HCT116 (cell line): ENCODE measurements around the gene CYP2A6. TPM values are rescaled to one million over a fixed set of nuclear protein-coding genes. Genes with fewer than 3 reads are reported as not detected.

Experiments
- ATAC-seq: fragments of 200-7000 bp; cut with Tn5 transposase; 2 replicates; pipeline ENCODE4 v1.9.1; 2020; ENCODE audit warnings: mild to moderate bottlenecking, moderate library complexity
- BruUV-seq: library from RNA; stranded (reverse); fragments of 400-500 nt; replicated peaks from 2 replicates; lab custom pipeline; 2021; lab: Mats Ljungman, UMichigan
- CTCF ChIA-PET: fragments of 300-600 bp; sonication (Branson Sonifier 250); formaldehyde crosslinking; loops from one replicate; lab custom pipeline; 2021; ENCODE audit warnings: antibody characterized with exemption; lab: Charles Lee
- POLR2A ChIA-PET: fragments of 300-600, 350-600 bp; sonication (Branson Sonifier 250); formaldehyde crosslinking; loops from one replicate; lab custom pipeline; 2021; ENCODE audit warnings: antibody characterized with exemption; lab: Charles Lee
- RAD21 ChIA-PET, 2 experiments: fragments of 300-600 bp; sonication (Branson Sonifier 250); formaldehyde crosslinking; loops; one replicate each; lab custom pipeline; 2023; ENCODE audit warnings: low total read pairs in 2 of 2; ENCODE audit not compliant: uncharacterized antibody in 2 of 2, unreplicated experiment in 2 of 2, low non-redundant PET in 1 of 2; lab: Charles Lee
- DNase-seq: peaks from one replicate; pipeline ENCODE4 v3.0.0-alpha.2; 2010; ENCODE audit warnings: low read depth, low spot score
- H2AFZ ChIP-seq: fragments of 200-600 bp; shearing (Covaris generic), sonication (generic); 2 replicates; pipeline ENCODE4 v1.6.1; 2017; ENCODE audit warnings: low read depth, mixed run types, mixed read lengths, antibody characterized with exemption, low read length; ENCODE audit not compliant: poor library complexity, severe bottlenecking
- H3K27ac ChIP-seq: 2 replicates; pipeline ENCODE4 v1.5.1; 2012; ENCODE audit warnings: low read depth, low read length
- H3K27me3 ChIP-seq: fragments of 200-600 bp; sonication (generic); 2 replicates; pipeline ENCODE4 v1.6.1; 2016; ENCODE audit warnings: mixed run types, low read length, mixed read lengths; ENCODE audit not compliant: insufficient read depth
- H3K36me3 ChIP-seq, 2 experiments: fragments of 200-500 bp in 1 of 2; fragments of 200-600 bp in 1 of 2; sonication (Bioruptor generic) in 1 of 2; sonication (generic) in 1 of 2; 2 replicates each; pipeline versions ENCODE4 v1.5.1 to v1.6.1; 2014 to 2016; ENCODE audit warnings: low read length in 2 of 2, inconsistent platforms in 1 of 2, mixed read lengths in 1 of 2, mixed run types in 1 of 2; ENCODE audit not compliant: insufficient read depth in 2 of 2, control insufficient read depth in 1 of 2
- H3K4me1 ChIP-seq, 2 experiments: fragments of 200-600 bp in 1 of 2; sonication (generic) in 1 of 2; 2 replicates each; pipeline versions ENCODE4 v1.5.1 to v1.6.1; 2012 to 2017; ENCODE audit warnings: low read length in 2 of 2, inconsistent platforms in 1 of 2, mild to moderate bottlenecking in 1 of 2, mixed read lengths in 1 of 2, mixed run types in 1 of 2, moderate library complexity in 1 of 2; ENCODE audit not compliant: insufficient read depth in 2 of 2, control insufficient read depth in 1 of 2
- H3K4me2 ChIP-seq: fragments of 200-600 bp; sonication (generic); 2 replicates; pipeline ENCODE4 v1.6.1; 2017; ENCODE audit warnings: mixed run types, low read length, mixed read lengths
- H3K4me3 ChIP-seq, 2 experiments: fragments of 200-600 bp in 1 of 2; sonication (generic) in 1 of 2; replicated peaks in 1 of 2; 2 replicates each; pipeline ENCODE4 v1.5.1; 2011 to 2016; ENCODE audit warnings: low read length in 2 of 2, control low read depth in 1 of 2, low read depth in 1 of 2, mild to moderate bottlenecking in 1 of 2, mixed read lengths in 1 of 2, mixed run types in 1 of 2
- H3K79me2 ChIP-seq: fragments of 200-600 bp; sonication (generic); 2 replicates; pipeline ENCODE4 v1.6.1; 2017; ENCODE audit warnings: mild to moderate bottlenecking, mixed run types, low read length, moderate library complexity, mixed read lengths; ENCODE audit not compliant: insufficient read depth
- H3K9ac ChIP-seq: fragments of 200-600 bp; sonication (generic); 2 replicates; pipeline ENCODE4 v1.6.1; 2016; ENCODE audit warnings: low read length, mixed read lengths
- H3K9me2 ChIP-seq: fragments of 200-600 bp; sonication (generic), shearing (Covaris generic); 2 replicates; pipeline ENCODE4 v1.6.1; 2017; ENCODE audit warnings: mixed run types, mild to moderate bottlenecking, moderate library complexity; ENCODE audit not compliant: insufficient read depth
- H3K9me3 ChIP-seq, 2 experiments: fragments of 200-500 bp in 1 of 2; fragments of 200-600 bp in 1 of 2; sonication (Bioruptor generic) in 1 of 2; sonication (generic) in 1 of 2; 2 replicates each; pipeline ENCODE4 v1.6.1; 2014 to 2017; ENCODE audit warnings: low read length in 2 of 2, mixed read lengths in 2 of 2, inconsistent platforms in 1 of 2, low read depth in 1 of 2, mild to moderate bottlenecking in 1 of 2, mixed run types in 1 of 2, moderate library complexity in 1 of 2; ENCODE audit not compliant: control insufficient read depth in 1 of 2, insufficient read depth in 1 of 2
- H4K20me1 ChIP-seq: fragments of 200-600 bp; sonication (generic), shearing (Covaris generic); 2 replicates; pipeline ENCODE4 v1.6.1; 2017; ENCODE audit warnings: mixed run types, mild to moderate bottlenecking, moderate library complexity; ENCODE audit not compliant: insufficient read depth
- EGR1 ChIP-seq: IDR thresholded peaks from 2 replicates; pipeline ENCODE4 v1.6.1; 2012; ENCODE audit warnings: low read depth
- ELF1 ChIP-seq: IDR thresholded peaks from 2 replicates; pipeline ENCODE4 v1.6.1; 2012; ENCODE audit warnings: low read depth, borderline replicate concordance
- EZH2phosphoT487 ChIP-seq: fragments of 200-600 bp; IDR thresholded peaks from 2 replicates; pipeline ENCODE4 v1.6.1; 2018; ENCODE audit warnings: antibody characterized with exemption, borderline replicate concordance
- FOSL1 ChIP-seq: IDR thresholded peaks from 2 replicates; pipeline ENCODE4 v1.6.1; 2012; ENCODE audit warnings: low read depth
- JUND ChIP-seq: IDR thresholded peaks from 2 replicates; pipeline ENCODE4 v1.6.1; 2012
- POLR2AphosphoS5 ChIP-seq: IDR thresholded peaks from 2 replicates; pipeline ENCODE4 v1.6.1; 2011; ENCODE audit warnings: mild to moderate bottlenecking, low read depth, low read length, moderate library complexity
- RAD21 ChIP-seq: IDR thresholded peaks from 2 replicates; pipeline ENCODE4 v1.6.1; 2012; ENCODE audit warnings: low read depth, mild to moderate bottlenecking
- SIN3A ChIP-seq: IDR thresholded peaks from 2 replicates; pipeline ENCODE4 v1.6.1; 2012; ENCODE audit warnings: low read depth
- SP1 ChIP-seq: IDR thresholded peaks from 2 replicates; pipeline ENCODE4 v1.6.1; 2012; ENCODE audit warnings: low read depth
- SRF ChIP-seq: IDR thresholded peaks from 2 replicates; pipeline ENCODE4 v1.6.1; 2012; ENCODE audit warnings: low read depth
- TCF7L2 ChIP-seq: IDR thresholded peaks from 2 replicates; pipeline ENCODE4 v1.7.0; 2011; ENCODE audit warnings: borderline replicate concordance, inconsistent platforms; ENCODE audit not compliant: insufficient read depth, insufficient read length; ENCODE audit errors: extremely low read depth
- ZFX ChIP-seq: fragments of 450-650 bp; IDR thresholded peaks from 2 replicates; pipeline ENCODE4 v1.6.1; 2017
- ZNF274 ChIP-seq: fragments of 200-500 bp; sonication (Bioruptor generic); IDR thresholded peaks from 2 replicates; pipeline ENCODE4 v1.6.1; 2014; ENCODE audit warnings: mild to moderate bottlenecking, low read depth, low read length, inconsistent platforms
- intact Hi-C: fragments of 100-400 bp; cut with micrococcal nuclease; formaldehyde crosslinking; loops from 2 replicates; pipeline ENCODE4 v1.10.0; 2022
- total RNA-seq: library from RNA; stranded (reverse); gene quantifications from one replicate; pipeline ENCODE4 v1.2.1, GENCODE V29; 2021; ENCODE audit not compliant: unreplicated experiment
- TF ChIP-seq, protein P1 (sequence below): IDR thresholded peaks from 2 replicates; pipeline ENCODE4 v1.6.1; 2012
- TF ChIP-seq, protein P2 (sequence below): IDR thresholded peaks from 2 replicates; pipeline ENCODE4 v1.6.1; 2012
- TF ChIP-seq, protein P3 (sequence below): IDR thresholded peaks from 2 replicates; pipeline ENCODE4 v1.6.1; 2012; ENCODE audit warnings: low read depth
- TF ChIP-seq, protein P4 (sequence below), 3 experiments: fragments of 200-600 bp in 1 of 3; sonication (generic) in 1 of 3; IDR thresholded peaks in 2 of 3; conservative IDR thresholded peaks in 1 of 3; 2 replicates each; pipeline ENCODE4 v1.5.1; 2012 to 2017; ENCODE audit warnings: low read depth in 2 of 3, low read length in 2 of 3, antibody characterized with exemption in 1 of 3, borderline replicate concordance in 1 of 3, control low read depth in 1 of 3, mild to moderate bottlenecking in 1 of 3, mixed read lengths in 1 of 3, mixed run types in 1 of 3, moderate library complexity in 1 of 3; ENCODE audit not compliant: insufficient read depth in 1 of 3
- TF ChIP-seq, protein P5 (sequence below): IDR thresholded peaks from 2 replicates; pipeline ENCODE4 v1.6.1; 2011; ENCODE audit warnings: mild to moderate bottlenecking, low read length, moderate library complexity; ENCODE audit not compliant: insufficient replicate concordance; ENCODE audit errors: extremely low read depth

The CYP2A6 gene
- total RNA-seq, 1 experiment from 2014 or later, result 0.57 TPM

DNA sequence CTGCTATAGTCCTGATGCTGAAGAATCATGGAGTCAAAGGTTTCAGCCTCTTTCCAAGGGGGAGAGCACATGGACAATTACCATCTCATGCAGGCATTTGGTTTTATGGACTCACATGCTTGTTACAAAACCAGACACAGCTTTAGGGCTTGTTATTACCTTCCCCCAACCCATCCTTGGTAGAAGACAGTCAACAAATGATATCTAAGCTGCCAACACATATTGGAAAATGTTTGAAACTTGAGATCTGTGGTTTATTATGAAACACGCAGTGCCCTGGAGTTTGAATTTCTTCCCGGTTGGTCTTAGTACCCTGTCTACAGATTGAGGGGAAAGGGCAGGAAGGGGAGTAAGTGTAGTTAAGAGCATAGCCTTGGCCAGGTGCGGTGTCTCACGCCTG, 12.5 kb upstream of the CYP2A6 start:
- TF ChIP-seq ELF1 (no peak), FOSL1 (no peak), EZH2phosphoT487 (no peak), SRF (no peak), ZFX (no peak), SIN3A (no peak), SP1 (no peak), EGR1 (no peak), JUND (no peak), ZNF274 (no peak), RAD21 (no peak), POLR2AphosphoS5 (no peak), TCF7L2 (no peak)
- TF ChIP-seq, protein P1, sequence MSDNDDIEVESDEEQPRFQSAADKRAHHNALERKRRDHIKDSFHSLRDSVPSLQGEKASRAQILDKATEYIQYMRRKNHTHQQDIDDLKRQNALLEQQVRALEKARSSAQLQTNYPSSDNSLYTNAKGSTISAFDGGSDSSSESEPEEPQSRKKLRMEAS, result no peak
- TF ChIP-seq, protein P2, sequence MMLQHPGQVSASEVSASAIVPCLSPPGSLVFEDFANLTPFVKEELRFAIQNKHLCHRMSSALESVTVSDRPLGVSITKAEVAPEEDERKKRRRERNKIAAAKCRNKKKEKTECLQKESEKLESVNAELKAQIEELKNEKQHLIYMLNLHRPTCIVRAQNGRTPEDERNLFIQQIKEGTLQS, result no peak
- TF ChIP-seq, protein P3, sequence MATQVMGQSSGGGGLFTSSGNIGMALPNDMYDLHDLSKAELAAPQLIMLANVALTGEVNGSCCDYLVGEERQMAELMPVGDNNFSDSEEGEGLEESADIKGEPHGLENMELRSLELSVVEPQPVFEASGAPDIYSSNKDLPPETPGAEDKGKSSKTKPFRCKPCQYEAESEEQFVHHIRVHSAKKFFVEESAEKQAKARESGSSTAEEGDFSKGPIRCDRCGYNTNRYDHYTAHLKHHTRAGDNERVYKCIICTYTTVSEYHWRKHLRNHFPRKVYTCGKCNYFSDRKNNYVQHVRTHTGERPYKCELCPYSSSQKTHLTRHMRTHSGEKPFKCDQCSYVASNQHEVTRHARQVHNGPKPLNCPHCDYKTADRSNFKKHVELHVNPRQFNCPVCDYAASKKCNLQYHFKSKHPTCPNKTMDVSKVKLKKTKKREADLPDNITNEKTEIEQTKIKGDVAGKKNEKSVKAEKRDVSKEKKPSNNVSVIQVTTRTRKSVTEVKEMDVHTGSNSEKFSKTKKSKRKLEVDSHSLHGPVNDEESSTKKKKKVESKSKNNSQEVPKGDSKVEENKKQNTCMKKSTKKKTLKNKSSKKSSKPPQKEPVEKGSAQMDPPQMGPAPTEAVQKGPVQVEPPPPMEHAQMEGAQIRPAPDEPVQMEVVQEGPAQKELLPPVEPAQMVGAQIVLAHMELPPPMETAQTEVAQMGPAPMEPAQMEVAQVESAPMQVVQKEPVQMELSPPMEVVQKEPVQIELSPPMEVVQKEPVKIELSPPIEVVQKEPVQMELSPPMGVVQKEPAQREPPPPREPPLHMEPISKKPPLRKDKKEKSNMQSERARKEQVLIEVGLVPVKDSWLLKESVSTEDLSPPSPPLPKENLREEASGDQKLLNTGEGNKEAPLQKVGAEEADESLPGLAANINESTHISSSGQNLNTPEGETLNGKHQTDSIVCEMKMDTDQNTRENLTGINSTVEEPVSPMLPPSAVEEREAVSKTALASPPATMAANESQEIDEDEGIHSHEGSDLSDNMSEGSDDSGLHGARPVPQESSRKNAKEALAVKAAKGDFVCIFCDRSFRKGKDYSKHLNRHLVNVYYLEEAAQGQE, result no peak
- TF ChIP-seq, protein P4, sequence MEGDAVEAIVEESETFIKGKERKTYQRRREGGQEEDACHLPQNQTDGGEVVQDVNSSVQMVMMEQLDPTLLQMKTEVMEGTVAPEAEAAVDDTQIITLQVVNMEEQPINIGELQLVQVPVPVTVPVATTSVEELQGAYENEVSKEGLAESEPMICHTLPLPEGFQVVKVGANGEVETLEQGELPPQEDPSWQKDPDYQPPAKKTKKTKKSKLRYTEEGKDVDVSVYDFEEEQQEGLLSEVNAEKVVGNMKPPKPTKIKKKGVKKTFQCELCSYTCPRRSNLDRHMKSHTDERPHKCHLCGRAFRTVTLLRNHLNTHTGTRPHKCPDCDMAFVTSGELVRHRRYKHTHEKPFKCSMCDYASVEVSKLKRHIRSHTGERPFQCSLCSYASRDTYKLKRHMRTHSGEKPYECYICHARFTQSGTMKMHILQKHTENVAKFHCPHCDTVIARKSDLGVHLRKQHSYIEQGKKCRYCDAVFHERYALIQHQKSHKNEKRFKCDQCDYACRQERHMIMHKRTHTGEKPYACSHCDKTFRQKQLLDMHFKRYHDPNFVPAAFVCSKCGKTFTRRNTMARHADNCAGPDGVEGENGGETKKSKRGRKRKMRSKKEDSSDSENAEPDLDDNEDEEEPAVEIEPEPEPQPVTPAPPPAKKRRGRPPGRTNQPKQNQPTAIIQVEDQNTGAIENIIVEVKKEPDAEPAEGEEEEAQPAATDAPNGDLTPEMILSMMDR (IDR thresholded peaks at IDR 0.05 in 2 of 3, conservative IDR thresholded peaks at IDR 0.05 in 1 of 3; ENCODE audit: borderline replicate concordance in 1 of 3, insufficient read depth in 1 of 3, low read depth in 2 of 3, low read length in 2 of 3), result no peak
- TF ChIP-seq, protein P5, sequence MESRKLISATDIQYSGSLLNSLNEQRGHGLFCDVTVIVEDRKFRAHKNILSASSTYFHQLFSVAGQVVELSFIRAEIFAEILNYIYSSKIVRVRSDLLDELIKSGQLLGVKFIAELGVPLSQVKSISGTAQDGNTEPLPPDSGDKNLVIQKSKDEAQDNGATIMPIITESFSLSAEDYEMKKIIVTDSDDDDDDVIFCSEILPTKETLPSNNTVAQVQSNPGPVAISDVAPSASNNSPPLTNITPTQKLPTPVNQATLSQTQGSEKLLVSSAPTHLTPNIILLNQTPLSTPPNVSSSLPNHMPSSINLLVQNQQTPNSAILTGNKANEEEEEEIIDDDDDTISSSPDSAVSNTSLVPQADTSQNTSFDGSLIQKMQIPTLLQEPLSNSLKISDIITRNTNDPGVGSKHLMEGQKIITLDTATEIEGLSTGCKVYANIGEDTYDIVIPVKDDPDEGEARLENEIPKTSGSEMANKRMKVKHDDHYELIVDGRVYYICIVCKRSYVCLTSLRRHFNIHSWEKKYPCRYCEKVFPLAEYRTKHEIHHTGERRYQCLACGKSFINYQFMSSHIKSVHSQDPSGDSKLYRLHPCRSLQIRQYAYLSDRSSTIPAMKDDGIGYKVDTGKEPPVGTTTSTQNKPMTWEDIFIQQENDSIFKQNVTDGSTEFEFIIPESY, result no peak
- H3K27ac ChIP-seq, result no peak overlapping the region
- H3K4me1 ChIP-seq, result no peaks in the 10 kb centered on the region
- RAD21 ChIA-PET, result no interaction called here
- H3K4me3 ChIP-seq, result no peak overlapping the region
- no peaks in the 10 kb centered on the region for H3K36me3 ChIP-seq
- H3K27me3 ChIP-seq, result no peaks in the 10 kb centered on the region; the same call in 1 of the 2 replicates
- H3K4me2 ChIP-seq, result no peak overlapping the region
- no peak for DNase-seq
- no peaks in the 10 kb centered on the region for H3K9me3 ChIP-seq
- CTCF ChIA-PET, result no interaction called here
- H3K9me2 ChIP-seq, result no peaks in the 10 kb centered on the region
- H3K79me2 ChIP-seq, result no peaks in the 10 kb centered on the region
- intact Hi-C loops, result no loop called here
- H4K20me1 ChIP-seq, result no peaks in the 10 kb centered on the region
- POLR2A ChIA-PET, result no interaction called here
- no peak for ATAC-seq
- H3K9ac ChIP-seq, result no peak overlapping the region
- no peak overlapping the region for H2AFZ ChIP-seq
- no TSS peak for BruUV-seq
